CMK (cell line): ENCODE data around the gene CALCOCO1.
"Not testable (repeated sequence)": the region's sequence is repeated elsewhere in the genome, so short reads cannot be mapped to it uniquely, and the experiment has no call there.

Source experiments
- DNase-seq: peaks from one replicate; pipeline ENCODE4 v3.0.0-alpha.2; 2010; ENCODE audit warnings: low read depth

The CALCOCO1 gene

GRCh38 chr12:53727310-53728041 lies at the start of gene CALCOCO1:
Gene CALCOCO1 (minus strand): TSS chr12:53727452. CDS start chr12:53725242, 2,210 bp downstream.
- DNase-seq: peak; percentile 92

GRCh38 chr12:53776872-53777271 lies 49.6 kb upstream of the CALCOCO1 start:
- DNase-seq: no peak

GRCh38 chr12:53775478-53776145 lies 48.4 kb upstream of the CALCOCO1 start:
- DNase-seq: no peak

- no peak for DNase-seq
These were observed 43.0 kb upstream of the CALCOCO1 start for GRCh38 chr12:53770281-53770680.

- DNase-seq: no peak
These were observed 41.7 kb upstream of the CALCOCO1 start for GRCh38 chr12:53768976-53769375.

- DNase-seq: no peak
These were observed 39.6 kb upstream of the CALCOCO1 start for GRCh38 chr12:53766881-53767280.

- DNase-seq: no peak
These were observed 38.6 kb upstream of the CALCOCO1 start for GRCh38 chr12:53765891-53766290.

- no peak for DNase-seq
These were observed 37.4 kb upstream of the CALCOCO1 start for GRCh38 chr12:53764615-53765014.

- DNase-seq: not testable (repeated sequence)
These were observed 35.5 kb upstream of the CALCOCO1 start for GRCh38 chr12:53762793-53763192.

GRCh38 chr12:53761306-53761705 lies 34.1 kb upstream of the CALCOCO1 start:
- DNase-seq: no peak

- no peak for DNase-seq
These were observed 32.0 kb upstream of the CALCOCO1 start for GRCh38 chr12:53759261-53759660.

- no peak for DNase-seq
These were observed 31.5 kb upstream of the CALCOCO1 start for GRCh38 chr12:53758730-53759103.

- DNase-seq: no peak
These were observed 31.0 kb upstream of the CALCOCO1 start for GRCh38 chr12:53758081-53758729.

GRCh38 chr12:53757101-53757770 lies 30.0 kb upstream of the CALCOCO1 start:
- DNase-seq: peak; percentile 69

GRCh38 chr12:53756300-53757100 lies 29.2 kb upstream of the CALCOCO1 start:
- no peak for DNase-seq

- DNase-seq: no peak
These were observed 28.6 kb upstream of the CALCOCO1 start for GRCh38 chr12:53755893-53756292.

- DNase-seq: no peak
These were observed 28.2 kb upstream of the CALCOCO1 start for GRCh38 chr12:53755451-53755891.

- no peak for DNase-seq
These were observed 27.5 kb upstream of the CALCOCO1 start for GRCh38 chr12:53754633-53755264.

GRCh38 chr12:53754188-53754585 lies 26.9 kb upstream of the CALCOCO1 start:
- no peak for DNase-seq

- DNase-seq: no peak
These were observed 25.4 kb upstream of the CALCOCO1 start for GRCh38 chr12:53752621-53753020.

GRCh38 chr12:53752192-53752601 lies 24.9 kb upstream of the CALCOCO1 start:
- no peak for DNase-seq
